Epidermal melanocyte (primary cell): ENCODE data around the gene RPP40.
"Not testable (repeated sequence)": the region's sequence is repeated elsewhere in the genome, so short reads cannot be mapped to it uniquely, and the experiment has no call there.

Experiments
- DNase-seq: peaks from one replicate; pipeline ENCODE4 v3.0.0; 2011; ENCODE audit warnings: low spot score; ENCODE audit not compliant: insufficient read length

The RPP40 gene

DNA sequence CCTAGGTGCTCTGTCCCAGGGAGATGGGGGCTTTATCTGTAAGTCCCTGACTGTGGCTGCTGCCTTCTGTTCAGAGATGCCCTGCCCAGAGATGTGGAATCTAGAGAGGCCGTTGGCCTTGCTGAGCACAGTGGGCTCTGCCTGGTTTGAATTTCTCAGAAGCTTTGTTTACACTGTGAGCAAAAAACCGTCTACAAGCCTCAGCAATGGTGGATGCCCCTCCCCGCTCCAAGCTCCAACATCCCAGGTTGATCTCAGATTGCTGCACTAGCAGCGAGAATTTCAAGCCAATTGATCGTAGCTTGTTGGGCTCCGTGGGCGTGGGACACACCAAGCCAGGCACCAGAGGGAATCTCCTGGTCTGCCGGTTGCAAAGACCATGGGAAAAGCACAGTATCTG is 16.3 kb upstream of the RPP40 start:
- DNase-seq: no peak

DNA sequence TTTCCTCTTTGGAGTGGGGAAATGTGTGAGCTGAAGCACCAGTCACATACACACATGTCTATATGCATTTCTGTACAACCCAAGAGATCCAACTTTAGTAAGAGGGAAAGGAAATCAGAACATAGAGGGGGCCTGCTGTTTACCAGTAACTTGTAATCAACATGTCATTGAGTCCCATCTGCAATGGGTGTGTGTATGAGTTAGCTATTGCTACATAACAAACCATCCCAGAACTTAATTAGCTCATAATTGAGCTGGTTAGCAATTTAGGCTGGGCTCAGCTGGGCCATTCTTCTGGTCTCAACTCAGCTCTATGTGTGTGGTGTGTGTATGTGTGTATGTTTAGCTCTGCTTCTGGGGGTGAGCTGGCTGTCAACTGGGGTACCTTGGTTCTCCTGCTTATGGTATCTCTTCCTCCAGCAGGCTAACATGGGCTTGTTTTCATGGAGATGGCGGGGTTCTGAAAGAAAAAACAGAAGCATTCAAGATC is 10.3 kb upstream of the RPP40 start:
- no peak for DNase-seq

DNA sequence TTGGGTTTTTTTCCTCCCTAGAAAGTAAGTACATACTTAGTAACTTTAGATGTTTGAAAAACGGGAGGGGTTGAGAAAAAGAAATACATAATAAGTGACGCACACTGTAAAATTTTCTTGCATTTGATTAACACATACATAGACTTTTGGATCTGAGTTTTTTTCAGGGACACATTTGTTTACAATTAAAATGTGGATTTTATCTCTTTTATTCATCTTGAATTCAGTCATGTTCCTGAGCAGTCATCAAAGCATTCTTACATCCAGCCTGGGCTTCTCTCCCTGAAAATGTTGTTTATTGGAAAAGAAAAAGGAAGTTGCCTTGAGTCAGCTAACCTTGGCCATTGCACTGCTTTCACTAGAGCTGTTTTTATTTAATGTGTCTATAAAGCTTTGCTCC is 8.7 kb upstream of the RPP40 start:
- no peak for DNase-seq

DNA sequence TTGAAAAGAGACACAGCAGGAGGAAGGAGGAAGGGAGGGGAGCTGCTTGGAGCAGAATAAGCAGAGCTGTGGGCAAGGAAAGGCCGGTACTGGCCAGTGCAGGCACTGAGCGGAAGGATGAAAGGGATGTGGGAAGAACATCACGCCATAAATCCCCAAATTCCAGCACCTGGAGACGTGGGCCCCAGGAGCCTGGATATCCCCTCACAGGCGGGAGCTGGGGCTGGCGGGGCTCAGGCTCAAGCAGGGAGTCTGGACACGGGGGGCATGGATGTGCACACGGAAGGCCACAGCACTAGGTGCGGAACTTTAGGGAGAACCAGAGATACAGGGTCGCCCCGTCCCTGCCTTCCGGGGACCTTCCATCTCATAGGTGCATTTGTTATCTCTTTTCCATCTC is 7.5 kb upstream of the RPP40 start:
- DNase-seq: no peak

DNA sequence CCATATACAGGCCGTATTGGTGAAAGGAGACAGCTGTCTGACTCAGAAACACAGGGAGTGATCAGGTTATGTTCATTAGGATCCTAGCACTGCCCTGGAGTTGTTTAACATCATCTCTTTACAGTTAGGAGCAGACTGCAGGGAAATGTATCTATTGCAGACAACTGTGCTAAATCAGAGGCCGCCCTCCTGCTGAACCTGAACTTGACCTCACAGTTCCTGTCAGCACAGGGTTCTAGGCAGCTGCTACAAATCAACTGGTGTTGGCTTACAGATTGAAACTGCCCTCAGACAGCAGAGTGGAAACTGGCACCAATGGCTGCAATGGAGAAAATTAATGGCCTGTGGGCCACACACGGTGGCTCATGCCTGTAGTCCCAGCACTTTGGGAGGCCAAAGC is 3.7 kb upstream of the RPP40 start:
- DNase-seq: no peak

DNA sequence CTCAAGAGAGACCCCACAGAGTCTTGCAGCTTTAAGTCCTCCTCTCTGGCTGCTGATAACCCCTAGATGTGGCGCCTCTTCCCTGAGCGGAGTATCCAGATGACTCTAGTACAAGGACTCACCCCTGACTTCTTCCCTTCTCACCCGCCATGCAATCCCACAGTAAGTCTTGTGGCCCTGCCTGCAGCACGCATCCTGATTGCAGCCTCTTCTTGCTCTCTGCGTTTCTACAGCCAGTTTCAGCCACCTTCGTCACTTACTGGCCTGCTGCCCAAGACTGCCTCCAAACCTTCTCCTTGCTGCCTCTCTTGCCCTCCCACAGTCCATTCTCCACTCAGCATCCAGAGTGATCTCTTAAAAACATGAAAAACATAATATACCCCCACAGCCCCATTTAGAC is 2.4 kb upstream of the RPP40 start:
- no peak for DNase-seq

DNA sequence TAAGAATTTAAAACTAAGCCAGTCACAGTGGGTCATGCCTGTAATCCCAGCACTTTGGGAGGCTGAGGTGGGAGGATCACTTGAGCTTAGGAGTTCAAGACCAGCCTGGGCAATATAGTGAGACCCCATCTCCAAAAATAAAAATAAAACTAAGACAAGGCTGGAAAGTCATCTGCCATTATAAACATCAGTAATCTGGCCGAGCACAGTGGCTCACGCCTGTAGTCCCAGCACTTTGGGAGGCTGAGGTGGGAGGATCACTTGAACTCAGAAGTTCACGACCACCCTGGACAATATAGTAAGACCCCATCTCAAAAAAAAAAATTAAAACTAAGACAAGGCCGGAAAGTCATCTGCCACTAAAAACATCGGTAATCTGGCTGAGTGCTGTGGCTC is 1.2 kb upstream of the RPP40 start:
- DNase-seq: not testable (repeated sequence)

DNA sequence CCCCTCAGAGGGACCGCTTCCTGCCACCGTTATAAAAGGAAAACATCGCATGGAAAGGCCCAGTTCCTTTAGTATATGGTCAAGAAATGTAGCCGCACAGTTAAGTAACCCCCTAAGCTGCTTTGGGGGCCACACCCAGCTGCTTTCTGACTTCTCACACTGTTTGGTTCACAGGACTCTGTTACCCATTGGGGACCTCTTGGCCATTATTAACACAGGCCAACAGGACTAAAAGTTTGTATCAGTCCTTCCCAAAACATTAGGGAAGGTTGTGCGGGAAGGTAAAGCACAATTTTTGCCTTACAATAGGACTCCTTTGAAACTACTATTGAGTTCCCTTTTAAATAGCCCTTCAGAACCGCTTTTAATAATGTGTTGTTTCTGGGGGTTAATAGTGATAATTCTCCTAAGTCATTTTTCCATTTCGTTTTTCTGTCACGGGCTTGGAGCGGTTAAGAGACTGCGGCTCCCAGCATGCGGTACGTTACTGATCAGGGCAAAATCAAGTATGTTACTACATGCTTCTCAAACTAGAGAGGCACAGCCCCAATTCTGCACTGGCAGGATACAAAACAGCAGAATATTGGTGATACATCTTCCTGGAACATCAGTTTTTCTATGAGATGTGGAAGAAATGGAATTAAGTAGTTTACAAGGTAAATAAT is 668 bp upstream of the RPP40 start:
- DNase-seq: no peak

DNA sequence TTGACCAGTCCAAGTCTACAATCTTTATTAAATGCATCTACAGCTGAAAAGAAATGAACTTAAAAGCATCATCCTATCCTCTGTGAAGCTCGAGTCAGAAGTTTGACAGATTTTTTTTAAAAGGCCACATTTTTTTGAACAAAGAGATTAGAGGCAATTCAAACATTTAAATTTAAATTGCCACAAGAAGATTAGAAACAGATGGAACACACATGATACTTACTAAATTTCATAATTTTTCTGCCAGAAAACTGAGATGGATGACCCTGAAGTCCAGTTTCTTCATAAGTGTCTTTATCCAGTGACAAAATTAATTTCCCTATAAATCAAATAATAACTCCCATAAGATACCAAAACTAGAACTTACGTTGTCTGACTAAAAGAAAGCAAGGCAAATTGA is 4.3 kb downstream of the RPP40 start:
- DNase-seq: no peak

DNA sequence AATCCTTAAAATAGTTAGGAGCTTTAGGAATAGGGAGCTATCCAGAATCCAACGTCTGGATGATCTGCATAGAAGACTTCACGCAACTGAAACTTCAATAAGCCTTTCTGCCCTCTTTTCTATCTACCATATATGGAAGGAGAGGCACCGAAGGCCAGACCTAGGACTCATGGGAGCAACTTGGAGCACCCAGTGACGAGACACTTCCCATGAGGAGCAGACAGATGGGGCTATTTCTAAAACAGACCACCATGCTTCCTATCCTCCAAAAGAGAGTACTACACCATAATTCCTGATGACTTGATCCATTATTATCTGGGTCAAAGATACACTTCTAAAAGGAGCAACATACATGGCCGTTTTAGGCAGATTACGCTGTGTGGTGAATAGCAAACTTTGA is 6.0 kb downstream of the RPP40 start:
- no peak for DNase-seq

DNA sequence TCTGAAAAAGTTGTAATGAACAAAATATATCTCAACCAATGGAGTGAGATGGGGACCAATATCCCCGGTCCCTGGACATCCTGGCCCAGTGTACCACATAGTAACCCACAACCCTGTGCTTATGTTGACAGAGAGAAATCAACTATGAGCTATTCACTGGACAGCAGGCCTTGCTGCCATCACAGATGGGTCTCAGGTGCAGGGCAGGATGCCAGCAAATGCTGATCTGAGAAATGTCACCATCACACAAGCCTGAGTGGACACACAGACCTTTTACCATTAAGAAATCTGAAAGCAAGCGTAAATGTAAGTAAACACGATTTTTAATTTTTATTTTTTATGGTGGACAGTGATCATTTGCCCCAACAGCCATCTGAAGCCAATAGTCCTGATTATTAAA is 9.1 kb downstream of the RPP40 start:
- DNase-seq: no peak

DNA sequence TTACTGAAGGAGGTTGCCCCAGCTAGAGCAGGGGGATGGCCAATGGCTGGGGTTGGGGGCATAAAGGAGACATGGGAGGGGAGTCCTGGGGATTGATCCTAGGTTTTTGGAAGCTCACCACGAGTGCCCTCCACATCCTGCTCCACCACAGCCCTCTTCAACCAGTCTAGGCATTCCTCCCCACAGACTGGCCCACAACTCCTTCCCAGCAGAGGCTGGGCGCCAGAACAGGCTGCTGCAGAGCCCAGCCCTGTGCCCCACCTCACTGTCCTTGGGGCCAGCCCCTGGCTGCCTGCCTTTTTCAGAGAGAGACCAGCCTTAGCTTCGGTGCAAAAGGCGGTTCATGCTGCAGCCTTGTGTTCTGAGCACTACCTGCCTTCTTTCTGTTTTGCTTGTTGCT is 16.4 kb downstream of the RPP40 start:
- DNase-seq: no peak

DNA sequence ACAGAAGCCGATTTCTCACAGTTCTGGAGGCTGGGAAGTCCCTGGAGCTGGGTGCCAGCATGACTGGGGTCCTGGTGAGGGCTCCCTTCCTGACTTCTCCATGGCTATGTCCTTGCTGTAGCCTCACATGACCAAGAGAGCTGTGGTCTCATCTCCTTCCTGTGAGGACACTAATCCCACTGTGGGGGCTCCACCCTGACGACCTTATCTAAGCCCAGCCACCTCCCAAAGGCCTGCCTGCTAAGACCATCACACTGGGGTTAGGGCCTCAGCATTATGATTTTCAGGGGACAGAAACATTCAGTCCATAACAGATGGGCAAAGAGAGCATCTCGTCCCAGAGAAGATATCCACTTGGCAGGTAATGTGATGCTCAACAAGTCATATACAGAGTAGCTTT is 16.8 kb downstream of the RPP40 start:
- DNase-seq: no peak

DNA sequence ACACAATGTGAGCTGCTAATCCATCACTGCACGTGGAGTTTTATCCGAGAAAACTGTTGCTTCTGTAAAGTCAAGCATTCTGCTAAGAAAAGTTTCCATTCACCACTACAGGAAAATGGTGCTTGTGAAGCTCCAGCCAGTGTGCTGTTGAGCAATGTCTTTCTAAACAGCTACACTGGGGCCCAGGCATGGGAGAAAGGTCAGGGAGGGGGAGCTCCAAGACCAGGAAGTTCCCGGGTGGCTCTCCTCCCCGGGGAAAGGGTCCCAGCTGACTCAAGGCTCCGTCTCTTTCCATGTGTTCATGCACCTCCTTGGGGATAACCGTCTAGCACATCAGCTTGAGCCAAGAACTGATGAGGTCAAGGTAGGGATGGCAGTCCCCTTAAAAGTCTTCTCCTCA is 20.5 kb downstream of the RPP40 start:
- DNase-seq: no peak

DNA sequence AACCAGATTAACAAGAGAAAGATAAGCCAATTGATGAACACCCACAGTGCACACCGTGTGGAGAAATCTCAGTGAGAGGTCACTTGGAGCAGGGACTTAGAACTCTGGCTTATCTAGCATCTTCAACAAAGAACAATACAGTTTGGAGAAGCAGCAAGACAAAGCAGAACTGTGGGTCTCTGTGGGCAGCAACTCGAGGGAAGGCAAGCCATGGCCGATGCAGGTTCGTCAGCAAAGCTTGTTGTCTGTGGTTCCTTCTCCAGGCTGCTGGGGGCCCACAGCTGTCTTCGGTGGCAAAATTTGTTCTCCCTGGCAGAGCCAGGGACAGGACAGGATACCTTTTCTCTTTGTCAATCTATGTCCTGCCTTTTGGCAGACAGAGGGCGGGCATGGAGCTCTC is 22.1 kb downstream of the RPP40 start:
- no peak for DNase-seq

DNA sequence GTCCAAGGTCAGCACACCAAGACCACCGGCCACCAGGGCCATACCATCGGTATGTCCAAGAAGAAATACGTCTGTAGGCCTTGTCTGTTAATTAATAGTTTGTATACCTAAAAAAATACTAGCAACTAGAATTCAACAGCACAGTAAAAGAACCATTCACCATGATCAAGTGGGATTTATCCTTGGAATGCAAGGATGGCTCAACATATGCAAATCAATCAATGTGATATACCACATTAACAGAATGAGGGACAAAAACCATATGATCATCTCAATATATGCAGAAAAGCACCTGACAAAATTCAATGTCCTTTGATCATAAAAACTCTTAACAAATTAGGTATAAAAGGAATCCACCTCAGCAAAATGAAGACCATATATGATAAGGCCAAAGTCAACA is 24.4 kb downstream of the RPP40 start:
- DNase-seq: no peak

DNA sequence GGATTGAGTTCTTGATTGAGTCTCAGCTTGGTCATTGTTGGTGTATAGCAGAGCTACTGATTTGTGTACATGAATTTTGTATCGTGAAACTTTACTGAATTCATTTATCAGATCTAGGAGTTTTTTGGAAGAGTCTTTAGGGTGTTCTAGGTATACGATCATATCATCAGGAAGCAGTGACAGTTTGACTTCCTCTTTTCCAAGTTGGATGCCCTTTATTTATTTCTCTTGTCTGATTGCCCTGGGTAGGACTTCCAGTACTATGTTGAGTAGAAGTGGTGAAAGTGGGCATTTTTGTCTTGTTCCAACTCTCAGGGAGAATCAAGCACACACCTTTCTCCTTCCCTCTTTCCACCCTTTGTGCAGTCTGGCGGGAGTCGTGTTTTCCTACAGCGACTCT is 26.4 kb downstream of the RPP40 start:
- DNase-seq: no peak

DNA sequence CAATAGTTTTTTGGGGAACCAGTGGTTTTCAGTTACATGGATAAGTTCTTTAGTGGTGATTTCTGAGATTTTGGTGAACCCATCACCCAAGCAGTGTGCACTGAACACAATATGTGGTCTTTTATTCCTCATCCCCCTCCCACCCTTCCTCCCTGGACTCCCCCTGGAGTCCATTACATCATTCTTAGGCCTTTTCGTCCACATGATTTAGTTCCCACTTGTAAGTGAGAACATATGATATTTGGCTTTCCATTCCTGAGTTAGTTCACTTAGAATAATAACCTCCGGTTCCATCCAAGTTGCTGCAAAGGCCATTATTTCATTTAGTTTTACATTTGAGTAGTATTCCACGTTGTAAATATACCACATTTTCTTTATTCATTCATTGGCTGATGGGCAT is 28.3 kb downstream of the RPP40 start:
- no peak for DNase-seq

DNA sequence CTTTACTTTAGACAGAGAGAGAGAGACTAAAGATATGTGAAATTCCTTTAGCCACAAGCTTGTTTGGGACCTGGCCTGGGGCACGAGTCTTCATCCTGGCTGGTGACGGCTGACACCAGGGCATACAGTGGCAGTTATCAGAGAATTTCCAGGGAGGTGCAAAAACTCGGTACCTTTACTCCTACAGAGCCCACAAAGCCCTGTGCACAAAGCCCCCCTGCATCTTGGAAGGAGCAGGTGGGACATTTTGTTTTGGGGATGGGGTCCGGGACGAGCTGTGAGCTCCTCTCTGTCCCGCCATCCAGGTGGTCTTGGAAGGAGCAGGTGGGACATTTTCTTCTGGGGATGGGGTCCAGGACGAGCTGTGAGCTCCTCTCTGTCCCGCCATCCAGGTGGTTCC is 28.9 kb downstream of the RPP40 start:
- no peak for DNase-seq

DNA sequence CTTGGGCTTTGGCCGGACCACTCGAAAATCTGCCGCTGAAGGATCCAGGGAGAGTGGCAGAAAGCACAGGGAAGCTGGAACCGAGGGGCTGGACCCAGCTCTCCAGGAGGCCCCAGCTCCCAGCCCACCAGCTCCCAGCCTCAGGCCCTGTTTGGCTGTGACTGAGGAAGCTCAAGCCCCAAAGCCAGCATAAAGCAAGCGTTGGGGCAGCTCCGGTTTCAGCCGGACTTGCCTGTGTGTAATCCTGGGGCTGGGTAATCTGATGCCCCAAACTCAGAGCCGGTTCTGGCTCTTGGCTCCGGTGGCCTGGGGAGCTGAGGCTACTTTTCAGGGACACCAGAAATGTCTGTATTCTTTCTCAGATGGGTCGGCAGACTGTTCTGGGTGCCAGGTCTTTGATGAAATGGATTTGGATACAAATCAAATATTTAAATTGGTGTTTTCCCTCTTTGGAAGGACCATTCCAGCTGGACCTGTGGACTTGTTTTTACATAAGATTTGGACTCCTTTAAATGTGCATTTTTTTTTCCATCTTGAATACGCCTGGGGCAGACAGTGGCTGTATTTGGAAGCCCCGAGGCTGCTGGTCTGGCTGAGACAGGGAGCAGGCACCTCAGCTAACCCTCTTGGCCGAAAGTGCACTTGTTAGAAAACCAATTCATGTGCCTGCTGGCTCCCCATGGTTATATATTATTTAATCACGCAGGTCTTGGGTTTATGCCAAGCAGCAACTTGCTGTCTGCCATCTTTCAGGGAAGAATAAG is 29.7 kb downstream of the RPP40 start:
- no peak for DNase-seq

DNA sequence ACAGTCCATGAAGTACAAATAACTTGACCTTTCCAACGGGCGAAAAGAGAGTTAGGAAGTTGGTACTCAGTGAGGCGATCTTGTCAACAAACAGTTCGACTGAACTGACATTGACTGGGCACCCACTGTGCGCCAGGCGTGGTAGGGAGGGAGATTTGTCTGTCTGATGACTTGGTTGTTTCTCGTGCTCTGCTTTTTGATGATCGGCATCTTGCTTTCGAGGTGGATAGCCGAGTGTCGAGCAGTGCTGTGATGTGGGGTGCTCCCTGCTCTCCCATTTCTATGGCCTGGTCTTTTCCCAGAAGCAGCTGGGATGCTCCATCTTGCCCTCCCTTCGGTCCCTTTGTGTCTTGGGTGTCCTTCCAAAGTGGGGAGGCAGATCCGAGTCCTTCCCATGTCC is 30.4 kb downstream of the RPP40 start:
- DNase-seq: no peak

DNA sequence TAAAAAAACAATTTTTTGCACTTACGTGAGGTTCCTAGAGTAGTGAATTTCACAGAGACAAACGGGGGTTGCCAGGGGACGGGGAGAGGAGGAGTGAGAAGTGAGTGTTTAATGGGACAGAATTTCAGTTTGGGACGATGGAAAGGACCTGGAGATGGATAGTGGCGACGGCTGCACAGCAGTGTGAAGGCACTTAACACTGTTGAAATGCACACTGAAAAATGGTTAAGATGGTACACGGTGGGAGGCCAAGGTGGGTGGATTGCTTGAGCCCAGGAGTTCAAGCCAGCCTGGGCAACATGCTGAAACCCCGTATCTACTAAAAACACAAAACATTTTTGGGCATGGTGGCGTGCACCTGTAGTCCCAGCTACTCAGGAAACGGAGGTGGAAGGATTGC is 31.4 kb downstream of the RPP40 start:
- no peak for DNase-seq

DNA sequence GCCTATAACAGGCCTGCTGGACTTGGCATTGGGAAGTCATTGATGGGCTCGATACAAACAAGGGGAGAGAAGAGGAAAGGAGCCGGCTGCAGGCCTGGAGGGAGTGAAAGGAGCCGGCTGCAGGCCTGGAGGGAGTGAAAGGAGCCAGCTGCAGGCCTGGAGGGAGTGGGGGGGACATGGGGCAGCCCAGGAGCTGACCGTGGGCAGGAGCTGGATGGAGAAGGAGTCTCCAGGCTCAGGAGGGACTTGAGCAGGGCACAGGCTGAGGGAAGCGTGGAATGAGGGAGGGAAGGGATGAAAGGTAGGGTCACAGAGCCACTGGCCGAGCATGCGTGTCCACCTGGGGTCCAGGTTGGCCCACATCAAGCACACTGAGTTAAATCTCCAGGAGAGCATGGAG is 32.0 kb downstream of the RPP40 start:
- no peak for DNase-seq
